ENCODE results near the gene RBMS2.

- TF ChIP-seq CTCF (IDR thresholded peaks at IDR 0.05; ENCODE audit: low read length) (no peak), EZH2 (IDR thresholded peaks at IDR 0.05; ENCODE audit: borderline replicate concordance, low read length) (no peak)
These were observed 43.9 kb upstream of the RBMS2 start for GRCh38 chr12:56477521-56478225.
